SK-N-SH treated with all-trans-retinoic acid at 6 μM for 48 hours (cell line): ENCODE results near the gene NRXN3.

Experiments used
- ATAC-seq: fragments of 200-7000 bp; cut with Tn5 transposase; 3 replicates; pipeline ENCODE4 v1.9.1; 2020; ENCODE audit warnings: mild to moderate bottlenecking, moderate library complexity
- ARNTL ChIP-seq: fragments of 450-650 bp; formaldehyde crosslinking; IDR thresholded peaks from 2 replicates; pipeline ENCODE4 v1.5.0; 2020; ENCODE audit warnings: low read depth, mild to moderate bottlenecking, moderate library complexity, borderline replicate concordance
- BACH2 ChIP-seq: fragments of 250-450 bp; sonication (Bioruptor Pico); IDR thresholded peaks from 2 replicates; pipeline ENCODE4 v1.9.0; 2021; ENCODE audit warnings: mild to moderate bottlenecking, borderline replicate concordance
- CREB5 ChIP-seq: fragments of 250-450 bp; sonication (Bioruptor Pico); IDR thresholded peaks from 2 replicates; pipeline ENCODE4 v1.5.1; 2020; ENCODE audit warnings: low read depth, mild to moderate bottlenecking, moderate library complexity
- CSDC2 ChIP-seq: fragments of 250-450 bp; sonication (Bioruptor Pico); IDR thresholded peaks from 2 replicates; pipeline ENCODE4 v1.5.0; 2020; ENCODE audit warnings: mild to moderate bottlenecking, moderate library complexity
- CSRNP3 ChIP-seq: fragments of 250-450 bp; sonication (Bioruptor Pico); IDR thresholded peaks from 2 replicates; pipeline ENCODE4 v1.5.1; 2021; ENCODE audit warnings: mild to moderate bottlenecking, moderate library complexity
- ESRRG ChIP-seq: fragments of 250-450 bp; sonication (Bioruptor Pico); IDR thresholded peaks from 2 replicates; pipeline ENCODE4 v1.6.1; 2021; ENCODE audit warnings: mild to moderate bottlenecking
- GLIS3 ChIP-seq: fragments of 250-450 bp; sonication (Bioruptor Pico); IDR thresholded peaks from 2 replicates; pipeline ENCODE4 v1.5.0; 2020; ENCODE audit warnings: mild to moderate bottlenecking, moderate library complexity
- OSR1 ChIP-seq: fragments of 250-450 bp; sonication (Bioruptor Pico); IDR thresholded peaks from 2 replicates; pipeline ENCODE4 v1.8.0; 2022; ENCODE audit warnings: moderate library complexity, mild to moderate bottlenecking, inconsistent platforms
- PATZ1 ChIP-seq: fragments of 250-450 bp; sonication (Bioruptor Pico); IDR thresholded peaks from 2 replicates; pipeline ENCODE4 v1.8.0; 2020; ENCODE audit warnings: mild to moderate bottlenecking, moderate library complexity, borderline replicate concordance
- POU6F1 ChIP-seq: fragments of 250-450 bp; sonication (Bioruptor Pico); IDR thresholded peaks from 2 replicates; pipeline ENCODE4 v1.8.0; 2021; ENCODE audit warnings: low read depth, mild to moderate bottlenecking, moderate library complexity, borderline replicate concordance
- PPARA ChIP-seq: fragments of 250-450 bp; sonication (Bioruptor Pico); IDR thresholded peaks from 2 replicates; pipeline ENCODE4 v1.5.0; 2020; ENCODE audit warnings: mild to moderate bottlenecking, borderline replicate concordance
- RARB ChIP-seq: fragments of 250-450 bp; sonication (Bioruptor Pico); IDR thresholded peaks from 2 replicates; pipeline ENCODE4 v1.8.0; 2021; ENCODE audit warnings: mild to moderate bottlenecking, moderate library complexity
- SNAI2 ChIP-seq: fragments of 250-450 bp; sonication (Bioruptor Pico); IDR thresholded peaks from 2 replicates; pipeline ENCODE4 v1.5.0; 2020; ENCODE audit warnings: mild to moderate bottlenecking, moderate library complexity
- TCF4 ChIP-seq: fragments of 250-450 bp; sonication (Bioruptor Pico); IDR thresholded peaks from 2 replicates; pipeline ENCODE4 v1.8.0; 2021; ENCODE audit warnings: mild to moderate bottlenecking, moderate library complexity, borderline replicate concordance
- TOX ChIP-seq: fragments of 250-450 bp; sonication (Bioruptor Pico); IDR thresholded peaks from 2 replicates; pipeline ENCODE4 v1.8.0; 2021; ENCODE audit warnings: mild to moderate bottlenecking, moderate library complexity, borderline replicate concordance
- TSHZ2 ChIP-seq: fragments of 250-450 bp; sonication (Bioruptor Pico); IDR thresholded peaks from 2 replicates; pipeline ENCODE4 v1.5.0; 2020; ENCODE audit warnings: mild to moderate bottlenecking, moderate library complexity
- ZC3H10 ChIP-seq: fragments of 250-450 bp; sonication (Bioruptor Pico); IDR thresholded peaks from 2 replicates; pipeline ENCODE4 v1.5.1; 2021; ENCODE audit warnings: mild to moderate bottlenecking, moderate library complexity
- ZFP3 ChIP-seq: fragments of 250-450 bp; sonication (Bioruptor Pico); IDR thresholded peaks from 2 replicates; pipeline ENCODE4 v1.5.0; 2020; ENCODE audit warnings: mild to moderate bottlenecking, moderate library complexity
- ZFP30 ChIP-seq: fragments of 450-650 bp; formaldehyde crosslinking; IDR thresholded peaks from 2 replicates; pipeline ENCODE4 v1.5.0; 2022; ENCODE audit warnings: mild to moderate bottlenecking, moderate library complexity
- ZNF565 ChIP-seq: fragments of 450-650 bp; formaldehyde crosslinking; conservative IDR thresholded peaks from 2 replicates; pipeline ENCODE4 v1.5.0; 2020; ENCODE audit warnings: low read depth, mild to moderate bottlenecking, moderate library complexity
- ZNF70 ChIP-seq: fragments of 450-650 bp; formaldehyde crosslinking; IDR thresholded peaks from 2 replicates; pipeline ENCODE4 v1.5.0; 2020; ENCODE audit warnings: mild to moderate bottlenecking, moderate library complexity
- ZNF8 ChIP-seq: fragments of 450-650 bp; formaldehyde crosslinking; IDR thresholded peaks from 2 replicates; pipeline ENCODE4 v1.5.0; 2020; ENCODE audit warnings: mild to moderate bottlenecking, moderate library complexity

NRXN3 gene

GRCh38 chr14:78178971-78179370 lies 8.8 kb downstream of the NRXN3 start:
- TF ChIP-seq ZFP3 (CRISPR knock-in tag) (no peak), ESRRG (CRISPR knock-in tag) (no peak), PPARA (CRISPR knock-in tag) (no peak), GLIS3 (CRISPR knock-in tag) (no peak), TOX (no peak), POU6F1 (CRISPR knock-in tag) (no peak), ARNTL (no peak), PATZ1 (CRISPR knock-in tag) (no peak), RARB (CRISPR knock-in tag) (no peak), ZNF70 (no peak), OSR1 (CRISPR knock-in tag) (no peak), ZNF565 (CRISPR knock-in tag) (no peak), TCF4 (CRISPR knock-in tag) (no peak), SNAI2 (CRISPR knock-in tag) (no peak)
- ATAC-seq = no peak

- no peak for ATAC-seq
- no peak for TF ChIP-seq RARB (CRISPR knock-in tag)
- no peak for TF ChIP-seq ESRRG (CRISPR knock-in tag)
- TF ChIP-seq OSR1 (CRISPR knock-in tag) = no peak
- no peak for TF ChIP-seq PPARA (CRISPR knock-in tag)
- no peak for TF ChIP-seq ZNF8 (CRISPR knock-in tag)
- TF ChIP-seq TCF4 (CRISPR knock-in tag) = no peak
- no peak for TF ChIP-seq ARNTL
- TF ChIP-seq BACH2 (CRISPR knock-in tag) = no peak
- TF ChIP-seq PATZ1 (CRISPR knock-in tag) = no peak
- no peak for TF ChIP-seq SNAI2 (CRISPR knock-in tag)
- TF ChIP-seq ZC3H10 (CRISPR knock-in tag) = no peak
- TF ChIP-seq CSDC2 (CRISPR knock-in tag) = no peak
- no peak for TF ChIP-seq ZFP30
- TF ChIP-seq ZFP3 (CRISPR knock-in tag) = no peak
- TF ChIP-seq GLIS3 (CRISPR knock-in tag) = no peak
- no peak for TF ChIP-seq CREB5 (CRISPR knock-in tag)
- TF ChIP-seq ZNF70 = no peak
- TF ChIP-seq TSHZ2 (CRISPR knock-in tag) = no peak
- TF ChIP-seq TOX = no peak
These were observed 11.1 kb downstream of the NRXN3 start for GRCh38 chr14:78181270-78181669.

- ATAC-seq = no peak
- TF ChIP-seq TSHZ2 (CRISPR knock-in tag) (no peak), CSRNP3 (CRISPR knock-in tag) (no peak), ZNF565 (CRISPR knock-in tag) (no peak), ZNF8 (CRISPR knock-in tag) (no peak), ZFP30 (no peak), OSR1 (CRISPR knock-in tag) (no peak), CREB5 (CRISPR knock-in tag) (no peak), CSDC2 (CRISPR knock-in tag) (no peak), ZC3H10 (CRISPR knock-in tag) (no peak), ZFP3 (CRISPR knock-in tag) (no peak)
These were observed 12.5 kb downstream of the NRXN3 start for GRCh38 chr14:78182722-78183121.
